Sigmoid colon (tissue), 7 donors: ENCODE results near the gene APLP2. TPM values are rescaled to one million over a fixed set of nuclear protein-coding genes. Genes with fewer than 3 reads are reported as not detected.

Experiments used
- DNase-seq: peaks from one replicate; pipeline ENCODE4 v3.0.0-alpha.2; 2019
- H3K27ac ChIP-seq, 4 donors: fragments of 200-600 bp; sonication (generic); one replicate each; pipeline ENCODE4 v1.5.1; 2016 to 2019; ENCODE audit warnings: mild to moderate bottlenecking in 1 of 4
- H3K27me3 ChIP-seq, 3 donors: fragments of 200-600 bp; sonication (generic); one replicate each; pipeline ENCODE4 v1.5.1; 2019; ENCODE audit warnings: mild to moderate bottlenecking in 1 of 3
- H3K36me3 ChIP-seq, 4 donors: fragments of 200-600 bp; sonication (generic); one replicate each; pipeline ENCODE4 v1.5.1; 2016 to 2019
- H3K4me1 ChIP-seq, 4 donors: fragments of 200-600 bp; sonication (generic); one replicate each; pipeline ENCODE4 v1.5.1; 2017 to 2019
- H3K4me3 ChIP-seq, 4 donors: fragments of 200-600 bp; sonication (generic); one replicate each; pipeline ENCODE4 v1.5.1; 2017 to 2019; ENCODE audit warnings: mild to moderate bottlenecking in 2 of 4, moderate library complexity in 1 of 4
- H3K9me3 ChIP-seq, 4 donors: fragments of 200-600 bp in 3 of 4; sonication (generic) in 3 of 4; one replicate each; pipeline versions ENCODE4 v1.5.1 to v1.6.1; 2013 to 2019
- CTCF ChIP-seq, 4 experiments: fragments of 450-650 bp in 3 of 4; fragments of 200-600 bp in 1 of 4; IDR thresholded peaks; one replicate each; pipeline ENCODE4 v1.5.1; 2016 to 2019; ENCODE audit warnings: antibody characterized with exemption in 4 of 4, mild to moderate bottlenecking in 3 of 4, moderate library complexity in 2 of 4
- EP300 ChIP-seq, 4 donors: sonication (generic); formaldehyde crosslinking; IDR thresholded peaks; one replicate each; pipeline ENCODE4 v1.6.1; 2017; ENCODE audit warnings: antibody characterized with exemption in 4 of 4
- POLR2A ChIP-seq, 2 donors: fragments of 450-650 bp; IDR thresholded peaks; one replicate each; pipeline ENCODE4 v1.6.1; 2016; ENCODE audit warnings: antibody characterized with exemption in 2 of 2, mild to moderate bottlenecking in 2 of 2, moderate library complexity in 2 of 2
- POLR2AphosphoS5 ChIP-seq, 4 donors: sonication (generic); formaldehyde crosslinking; IDR thresholded peaks; one replicate each; pipeline ENCODE4 v1.6.1; 2017; ENCODE audit warnings: antibody characterized with exemption in 4 of 4
- WGBS, 2 donors: extraction: QIAGEN DNeasy Blood & Tissue Kit; methylation state at CpG; one replicate each; pipeline ENCODE4 v1.1.7; 2013; 5-methylcytosine and 5-hydroxymethylcytosine counted together
- intact Hi-C: fragments of 100-400 bp; cut with DNase I; formaldehyde crosslinking; loops from one replicate; pipeline ENCODE4 v1.15.1; 2023
- polyA plus RNA-seq, 3 donors: library from polyadenylated mRNA; stranded (reverse); fragments of 200-250 nt; gene quantifications; one replicate each; pipeline ENCODE4 v1.2.3, GENCODE V29; 2013
- total RNA-seq, 4 donors: library from RNA; depleted of rRNA; stranded (reverse); fragments of >200 nt; gene quantifications; one replicate each; pipeline ENCODE4 v1.1.0, GENCODE V29; 2016
- donor health status: healthy with polysubstance abuse.
- donor health status: Bipolar disorder and iron deficiency.
- donor health status: healthy.

APLP2 gene
- total and polyA plus RNA-seq, 7 donors: 39.0 to 276 (median 247) TPM

GRCh38 chr11:130094614-130095013 is 24.9 kb downstream of the APLP2 start:
- 78 to 82% methylated on average over 4 of the region's 4 CpGs for WGBS, 2 donors
- Histone ChIP-seq H3K4me3 (no peak overlapping the region), H3K9me3 (no peaks in the 10 kb centered on the region), H3K36me3 (no peaks in the 10 kb centered on the region), H3K27me3 (no peaks in the 10 kb centered on the region), H3K27ac (no peak overlapping the region), H3K4me1 (peaks cover 0 to 28% (median 19%) of the 10 kb centered on the region in 4 donors)
- DNase-seq: no peak
- intact Hi-C loops: no loop called here
- TF ChIP-seq EP300 (IDR thresholded peaks at IDR 0.05) (no peak), CTCF (IDR thresholded peaks at IDR 0.05) (no peak), POLR2AphosphoS5 (IDR thresholded peaks at IDR 0.05) (no peak), POLR2A (IDR thresholded peaks at IDR 0.05) (no peak)

GRCh38 chr11:130095326-130095725 is 25.6 kb downstream of the APLP2 start:
- WGBS, 2 donors: 79 to 85% methylated on average over 1 of the region's 1 CpG
- H3K27ac ChIP-seq: no peak overlapping the region

GRCh38 chr11:130096042-130096441 is 26.3 kb downstream of the APLP2 start:
- Histone ChIP-seq H3K4me3 (no peak overlapping the region), H3K27ac (no peak overlapping the region), H3K36me3 (no peaks in the 10 kb centered on the region), H3K9me3 (no peaks in the 10 kb centered on the region), H3K4me1 (peaks cover 0 to 38% (median 25%) of the 10 kb centered on the region in 4 donors), H3K27me3 (no peaks in the 10 kb centered on the region)
- no peak for DNase-seq
- intact Hi-C loops: no loop called here
- 96 to 99% methylated on average over 2 of the region's 2 CpGs for WGBS, 2 donors
- no peak for TF ChIP-seq EP300 (IDR thresholded peaks at IDR 0.05)
- no peak for TF ChIP-seq CTCF (IDR thresholded peaks at IDR 0.05)
- TF ChIP-seq POLR2A (IDR thresholded peaks at IDR 0.05): no peak
- TF ChIP-seq POLR2AphosphoS5 (IDR thresholded peaks at IDR 0.05): no peak

More at GRCh38 chr11:130095326-130095725, 25.6 kb downstream of the APLP2 start:
- no peaks in the 10 kb centered on the region for H3K36me3 ChIP-seq
- intact Hi-C loops: no loop called here
- H3K4me3 ChIP-seq: no peak overlapping the region
- H3K4me1 ChIP-seq: peaks cover 0 to 31% (median 20%) of the 10 kb centered on the region in 4 donors
- no peaks in the 10 kb centered on the region for H3K9me3 ChIP-seq
- H3K27me3 ChIP-seq: no peaks in the 10 kb centered on the region
- TF ChIP-seq POLR2A (IDR thresholded peaks at IDR 0.05): no peak
- TF ChIP-seq EP300 (IDR thresholded peaks at IDR 0.05): no peak
- no peak for TF ChIP-seq POLR2AphosphoS5 (IDR thresholded peaks at IDR 0.05)
- TF ChIP-seq CTCF (IDR thresholded peaks at IDR 0.05): no peak
- DNase-seq: no peak

GRCh38 chr11:130096823-130097222 is 27.1 kb downstream of the APLP2 start:
- H3K4me1 ChIP-seq: peaks cover 0 to 46% (median 32%) of the 10 kb centered on the region in 4 donors
- WGBS, 2 donors: 85 to 88% methylated on average over 2 of the region's 2 CpGs
- H3K4me3 ChIP-seq: no peak overlapping the region
- H3K27me3 ChIP-seq: no peaks in the 10 kb centered on the region
- H3K9me3 ChIP-seq: no peaks in the 10 kb centered on the region
- DNase-seq: no peak
- no peak overlapping the region for H3K27ac ChIP-seq
- TF ChIP-seq CTCF (IDR thresholded peaks at IDR 0.05) (no peak), POLR2A (IDR thresholded peaks at IDR 0.05) (no peak), POLR2AphosphoS5 (IDR thresholded peaks at IDR 0.05) (no peak), EP300 (IDR thresholded peaks at IDR 0.05) (no peak)
- no peaks in the 10 kb centered on the region for H3K36me3 ChIP-seq
- intact Hi-C loops: no loop called here

- no peak overlapping the region for H3K27ac ChIP-seq
- no peak for DNase-seq
- no peaks in the 10 kb centered on the region for H3K27me3 ChIP-seq
- no peaks in the 10 kb centered on the region for H3K36me3 ChIP-seq
- H3K9me3 ChIP-seq: no peaks in the 10 kb centered on the region
- intact Hi-C loops: no loop called here
- TF ChIP-seq EP300 (IDR thresholded peaks at IDR 0.05) (no peak), POLR2AphosphoS5 (IDR thresholded peaks at IDR 0.05) (no peak), POLR2A (IDR thresholded peaks at IDR 0.05) (no peak)
- WGBS, 2 donors: 91 to 92% methylated on average over 4 of the region's 4 CpGs
- peaks cover 0 to 50% (median 36%) of the 10 kb centered on the region in 4 donors for H3K4me1 ChIP-seq
- no peak overlapping the region for H3K4me3 ChIP-seq
Measured at GRCh38 chr11:130097285-130097684, 27.6 kb downstream of the APLP2 start.
